MM.1S (cell line): ENCODE data around the gene POU3F3.

ENCODE experiments used
- EZH2 ChIP-seq: fragments of 300-600 bp; sonication (generic); optimal IDR thresholded peaks from 2 replicates; pipeline ENCODE3; 2017; ENCODE audit warnings: low read depth, mild to moderate bottlenecking, antibody characterized with exemption, low read length, mixed read lengths
- TF ChIP-seq, protein P1 (sequence below): fragments of 300-600 bp; sonication (generic); IDR thresholded peaks from 2 replicates; pipeline ENCODE4 v1.5.1; 2016; ENCODE audit warnings: antibody characterized with exemption, low read length, mixed read lengths

DNA sequence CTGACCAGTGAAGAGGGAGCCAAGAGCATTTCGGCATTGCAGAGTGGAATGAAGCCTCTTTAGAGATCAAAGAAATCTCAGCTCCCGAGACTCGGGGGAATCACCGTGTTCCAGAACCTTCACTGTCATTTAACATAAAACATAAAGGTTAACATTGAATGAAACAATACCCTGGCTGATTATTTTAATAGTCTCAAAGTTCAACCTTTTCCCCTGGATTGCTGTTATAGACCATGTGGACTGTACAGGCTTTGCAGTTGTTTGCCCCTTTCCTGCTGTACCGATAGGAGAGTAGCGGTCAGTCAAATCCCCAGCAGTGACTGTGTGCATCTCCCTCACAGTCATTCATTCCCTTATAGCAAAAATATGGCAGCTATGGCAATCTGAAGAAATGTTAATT lies 48.4 kb downstream of the POU3F3 start:
- TF ChIP-seq, protein P1, sequence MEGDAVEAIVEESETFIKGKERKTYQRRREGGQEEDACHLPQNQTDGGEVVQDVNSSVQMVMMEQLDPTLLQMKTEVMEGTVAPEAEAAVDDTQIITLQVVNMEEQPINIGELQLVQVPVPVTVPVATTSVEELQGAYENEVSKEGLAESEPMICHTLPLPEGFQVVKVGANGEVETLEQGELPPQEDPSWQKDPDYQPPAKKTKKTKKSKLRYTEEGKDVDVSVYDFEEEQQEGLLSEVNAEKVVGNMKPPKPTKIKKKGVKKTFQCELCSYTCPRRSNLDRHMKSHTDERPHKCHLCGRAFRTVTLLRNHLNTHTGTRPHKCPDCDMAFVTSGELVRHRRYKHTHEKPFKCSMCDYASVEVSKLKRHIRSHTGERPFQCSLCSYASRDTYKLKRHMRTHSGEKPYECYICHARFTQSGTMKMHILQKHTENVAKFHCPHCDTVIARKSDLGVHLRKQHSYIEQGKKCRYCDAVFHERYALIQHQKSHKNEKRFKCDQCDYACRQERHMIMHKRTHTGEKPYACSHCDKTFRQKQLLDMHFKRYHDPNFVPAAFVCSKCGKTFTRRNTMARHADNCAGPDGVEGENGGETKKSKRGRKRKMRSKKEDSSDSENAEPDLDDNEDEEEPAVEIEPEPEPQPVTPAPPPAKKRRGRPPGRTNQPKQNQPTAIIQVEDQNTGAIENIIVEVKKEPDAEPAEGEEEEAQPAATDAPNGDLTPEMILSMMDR, result no peak
- no peak for TF ChIP-seq EZH2
